K562 (cell line): ENCODE data around the gene DHDH. TPM values are rescaled to one million over a fixed set of nuclear protein-coding genes. Genes with fewer than 3 reads are reported as not detected.

ENCODE experiments used
- ATAC-seq: fragments of 200-7000 bp; cut with Tn5 transposase; 3 replicates; pipeline ENCODE4 v1.9.1; 2020; ENCODE audit warnings: moderate library complexity
- BruUV-seq: library from RNA; stranded (reverse); fragments of 400-500 nt; replicated peaks from 2 replicates; lab custom pipeline; 2021; lab: Mats Ljungman, UMichigan
- CTCF ChIA-PET: fragments of 300-600 bp; formaldehyde crosslinking; extraction: SDS; loops from one replicate; lab custom pipeline; 2021; ENCODE audit warnings: low intra/inter-chr PET ratio; lab: Yijun Ruan, JAX
- POLR2A ChIA-PET: fragments of 300-600, 350-650 bp; sonication (Branson Sonifier 250); formaldehyde crosslinking; extraction: SDS; loops from one replicate; lab custom pipeline; 2021; ENCODE audit warnings: antibody characterized with exemption, inconsistent platforms; lab: Yijun Ruan, JAX
- DNase-seq, 4 experiments: peaks; one replicate each; pipeline versions ENCODE4 v3.0.0 to v3.0.0-alpha.2; 2011 to 2018; ENCODE audit warnings: low spot score in 3 of 4, mixed read lengths in 3 of 4; ENCODE audit errors: extremely low read depth in 1 of 4
- FAIRE-seq: peaks from 2 replicates; lab custom pipeline; 2011; peaks lifted over from hg19 to GRCh38; lab: Jason Lieb, UNC
- H2AFZ ChIP-seq: 2 replicates; pipeline ENCODE4 v1.6.0; 2011; ENCODE audit warnings: low read depth, low read length, control low read depth, inconsistent platforms
- H3K27ac ChIP-seq: fragments of 200-600 bp; 3 replicates; pipeline ENCODE4 v1.8.0; 2011; ENCODE audit warnings: low read depth, mild to moderate bottlenecking, control low read depth, inconsistent platforms, low read length, moderate library complexity, mixed read lengths; ENCODE audit errors: extremely low read depth
- H3K27me3 ChIP-seq, 2 experiments: fragments of 300-600 bp in 1 of 2; 2 replicates in 1 of 2; 3 replicates in 1 of 2; pipeline versions ENCODE4 v1.6.0 to v1.8.0; 2011; ENCODE audit warnings: inconsistent platforms in 2 of 2, low read length in 2 of 2, mild to moderate bottlenecking in 1 of 2, mixed read lengths in 1 of 2, moderate library complexity in 1 of 2; ENCODE audit not compliant: control insufficient read depth in 2 of 2, insufficient read depth in 2 of 2
- H3K36me3 ChIP-seq: fragments of 300-600 bp; 3 replicates; pipeline ENCODE4 v1.8.0; 2011; ENCODE audit warnings: mild to moderate bottlenecking, low read length, inconsistent platforms; ENCODE audit not compliant: control insufficient read depth, insufficient read depth
- H3K4me1 ChIP-seq, 2 experiments: fragments of 200-600 bp in 1 of 2; replicated peaks in 1 of 2; 2 replicates in 1 of 2; 3 replicates in 1 of 2; pipeline versions ENCODE4 v1.5.1 to v1.8.0; 2011; ENCODE audit warnings: inconsistent platforms in 2 of 2, low read length in 2 of 2, mild to moderate bottlenecking in 1 of 2, mixed read lengths in 1 of 2, moderate library complexity in 1 of 2; ENCODE audit not compliant: control insufficient read depth in 2 of 2, insufficient read depth in 2 of 2
- H3K4me2 ChIP-seq: 2 replicates; pipeline ENCODE4 v1.6.1; 2011; ENCODE audit warnings: low read length, control low read depth, inconsistent platforms, mixed read lengths; ENCODE audit not compliant: insufficient read depth
- H3K4me3 ChIP-seq: fragments of 200-600 bp; sonication (generic), shearing (Covaris generic); 2 replicates; pipeline ENCODE4 v1.5.1; 2016; ENCODE audit warnings: control low read depth, inconsistent platforms
- H3K79me2 ChIP-seq: fragments of 200-600 bp; 3 replicates; pipeline ENCODE4 v1.8.0; 2011; ENCODE audit warnings: low read length, inconsistent platforms; ENCODE audit not compliant: control insufficient read depth, insufficient read depth
- H3K9ac ChIP-seq, 2 experiments: 2 replicates each; pipeline versions ENCODE4 v1.6.0 to v1.6.1; 2011; ENCODE audit warnings: low read depth in 2 of 2, low read length in 2 of 2, control low read depth in 1 of 2, inconsistent platforms in 1 of 2, mild to moderate bottlenecking in 1 of 2, mixed read lengths in 1 of 2; ENCODE audit not compliant: insufficient read depth in 1 of 2
- H3K9me1 ChIP-seq: one replicate; pipeline ENCODE4 v1.6.0; 2011; ENCODE audit warnings: inconsistent platforms, mild to moderate bottlenecking, low read length, moderate library complexity; ENCODE audit not compliant: control insufficient read depth, insufficient read depth
- H3K9me3 ChIP-seq: replicated peaks from 2 replicates; pipeline ENCODE4 v1.5.1; 2011; ENCODE audit warnings: low read depth, low read length, inconsistent platforms; ENCODE audit not compliant: control insufficient read depth, insufficient read depth
- H4K20me1 ChIP-seq: replicated peaks from 2 replicates; pipeline ENCODE4 v1.6.1; 2011; ENCODE audit warnings: low read length, inconsistent platforms, mixed read lengths; ENCODE audit not compliant: control insufficient read depth, insufficient read depth
- ESRRB ChIP-seq: fragments of 250-450 bp; sonication (Bioruptor Pico); IDR thresholded peaks from 2 replicates; pipeline ENCODE4 v1.5.0; 2020; ENCODE audit warnings: mild to moderate bottlenecking, moderate library complexity, borderline replicate concordance
- FOXJ3 ChIP-seq: sonication (generic); formaldehyde crosslinking; IDR thresholded peaks from 2 replicates; pipeline ENCODE4 v1.4.0; 2020; ENCODE audit warnings: mild to moderate bottlenecking, missing genetic modification reagents
- GTF2F1 ChIP-seq: IDR thresholded peaks from 2 replicates; pipeline ENCODE4 v1.6.1; 2011; ENCODE audit warnings: low read depth, low read length, improper control_type of control experiment
- JUN ChIP-seq, 2 experiments: sonication (generic) in 1 of 2; formaldehyde crosslinking in 1 of 2; IDR thresholded peaks; 2 replicates each; pipeline versions ENCODE4 v1.6.1 to v1.8.0; 2012 to 2022; ENCODE audit warnings: borderline replicate concordance in 2 of 2, mild to moderate bottlenecking in 2 of 2, improper control_type of control experiment in 1 of 2, low read depth in 1 of 2, low read length in 1 of 2, missing genetic modification reagents in 1 of 2
- KDM2B ChIP-seq: fragments of 250-450 bp; sonication (Bioruptor Pico); IDR thresholded peaks from 2 replicates; pipeline ENCODE4 v1.8.0; 2021; ENCODE audit warnings: mild to moderate bottlenecking, moderate library complexity
- POLR2B ChIP-seq: fragments of 450-650 bp; IDR thresholded peaks from 2 replicates; pipeline ENCODE4 v1.6.1; 2018; ENCODE audit warnings: low read depth; ENCODE audit not compliant: partially characterized antibody
- POLR2G ChIP-seq: fragments of 200-400 bp; formaldehyde crosslinking; IDR thresholded peaks from 2 replicates; pipeline ENCODE4 v1.6.1; 2017; ENCODE audit warnings: low read depth, mild to moderate bottlenecking, antibody characterized with exemption, low read length, moderate library complexity
- RBFOX2 ChIP-seq: fragments of 200-400 bp; formaldehyde crosslinking; IDR thresholded peaks from 2 replicates; pipeline ENCODE4 v1.6.1; 2017; ENCODE audit warnings: low read depth, mild to moderate bottlenecking, low read length, moderate library complexity
- SUPT5H ChIP-seq: fragments of 450-650 bp; IDR thresholded peaks from 2 replicates; pipeline ENCODE4 v1.6.1; 2016
- WGBS: fragments of 100-300 bp; shearing (Covaris generic); methylation state at CpG from one replicate; pipeline ENCODE4 v1.1.6; 2016; ENCODE audit warnings: low coverage, mixed read lengths; ENCODE audit not compliant: insufficient coverage; ENCODE audit errors: missing lambda C conversion rate; 5-methylcytosine and 5-hydroxymethylcytosine counted together
- in situ Hi-C: fragments of 300-500 bp; cut with MboI; formaldehyde crosslinking; loops from 4 replicates; pipeline ENCODE4 v1.15.0; 2018; ENCODE audit warnings: inconsistent platforms, mixed read lengths
- intact Hi-C: fragments of 100-400 bp; cut with micrococcal nuclease; formaldehyde crosslinking; loops from 2 replicates; pipeline ENCODE4 v1.14.2; 2022
- polyA plus RNA-seq, 8 experiments: library from polyadenylated mRNA; depleted of rRNA in 4 of 8; stranded (reverse) in 5 of 8; unstranded in 3 of 8; fragments of >200 nt; fragmentation: Nextera tagmentation in 2 of 8; fragmentation: Illumina TruSeq in 1 of 8; extraction: Ambion mirVana in 2 of 8; extraction: Trizol in 1 of 8; gene quantifications; 2 replicates each; pipeline versions ENCODE4 v1.2.1 to v1.2.3, GENCODE V29; 2011 to 2014; ENCODE audit warnings: inconsistent platforms in 1 of 8, missing spikeins in 1 of 8
- total RNA-seq, 7 experiments: library from RNA; depleted of rRNA in 6 of 7; stranded (reverse); fragments of >200 nt in 6 of 7; fragmentation: Illumina TruSeq in 2 of 7; extraction: Trizol in 2 of 7; gene quantifications; 2 replicates each; pipeline versions ENCODE4 v1.2.1 to v1.2.3, GENCODE V29; 2011 to 2021; ENCODE audit warnings: low replicate concordance in 1 of 7
- TF ChIP-seq, protein P1 (sequence below): sonication (generic); formaldehyde crosslinking; IDR thresholded peaks from 2 replicates; pipeline ENCODE4 v1.8.0; 2022; ENCODE audit warnings: mild to moderate bottlenecking, missing genetic modification reagents
- TF ChIP-seq, protein P2 (sequence below): fragments of 250-450 bp; sonication (Bioruptor Pico); IDR thresholded peaks from 2 replicates; pipeline ENCODE4 v1.4.0; 2020
- TF ChIP-seq, protein P3 (sequence below): fragments of 150-350 bp; IDR thresholded peaks from 2 replicates; pipeline ENCODE4 v1.6.1; 2014; ENCODE audit warnings: low read depth, mild to moderate bottlenecking, low read length, borderline replicate concordance

The DHDH gene
- total and polyA plus RNA-seq, 9 of the 15 experiments (the other 6 are each of a cell fraction or from before 2014, with no cell fraction given) = 0.37 to 1.9 (median 0.87) TPM

DNA sequence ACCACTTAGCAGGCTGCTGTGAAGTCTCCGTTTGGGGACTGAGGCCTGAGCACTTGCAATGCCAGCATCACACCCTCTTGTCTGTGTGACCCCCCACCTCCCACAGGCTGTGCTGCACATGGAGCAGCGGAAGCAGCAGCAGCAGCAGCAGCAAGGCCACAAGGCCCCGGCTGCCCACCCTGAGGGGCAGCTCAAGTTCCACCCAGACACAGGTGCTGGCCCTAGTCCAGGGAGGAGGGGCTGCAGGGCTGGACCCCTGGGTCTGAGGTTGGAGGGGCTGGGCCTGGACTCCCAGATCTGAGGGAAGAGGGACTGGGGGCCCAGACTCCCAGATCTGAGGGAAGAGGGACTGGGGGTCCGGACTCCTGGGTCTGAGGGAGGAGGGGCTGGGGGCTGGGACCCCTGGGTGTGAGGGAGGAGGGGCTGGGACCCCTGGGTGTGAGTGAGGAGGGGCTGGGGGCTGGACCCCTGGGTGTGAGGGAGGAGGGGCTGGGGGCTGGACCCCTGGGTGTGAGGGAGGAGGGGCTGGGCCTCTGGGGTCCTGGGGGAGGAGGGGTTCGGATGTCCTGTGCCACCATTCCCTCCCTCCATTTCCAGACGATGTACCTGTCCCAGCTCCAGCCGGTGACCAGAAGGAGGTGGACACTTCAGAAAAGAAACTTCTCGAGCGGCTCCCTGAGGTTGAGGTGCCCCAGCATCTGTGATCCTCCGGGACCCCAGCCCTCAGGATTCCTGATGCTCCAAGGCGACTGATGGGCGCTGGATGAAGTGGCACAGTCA lies 11.6 kb upstream of the DHDH start:
- ATAC-seq (no peak), DNase-seq (no peak), FAIRE-seq (no peak)
- intact Hi-C loops (no loop called here), in situ Hi-C loops (no loop called here)
- Histone ChIP-seq H3K4me3 (no peak overlapping the region), H2AFZ (no peak overlapping the region), H3K27me3 (no peaks in the 10 kb centered on the region), H3K27ac (no peak overlapping the region), H3K9me3 (no peaks in the 10 kb centered on the region), H3K9me1 (no peaks in the 10 kb centered on the region), H3K4me1 (peaks cover 7 to 13% of the 10 kb centered on the region in 2 experiments; a peak in 4 of 5 replicates), H3K79me2 (no peaks in the 10 kb centered on the region), H3K36me3 (peaks cover 56% of the 10 kb centered on the region; the same call in 2 of the 3 replicates), H4K20me1 (no peaks in the 10 kb centered on the region), H3K4me2 (no peak overlapping the region), H3K9ac (0 out of 4 replicates have a peak overlapping the region, but pooled peaks of 1 of the 2 experiments have one; percentile 5)
- 100% methylated on average over 6 of the region's 12 CpGs for WGBS
- ChIA-PET CTCF (no interaction called here), POLR2A (interaction anchor here (0.7 to 3.5 kb wide), 5 partner anchors 11 to 49 kb away, joined by 3 to 19 read pairs (median 8); partner anchors contain the start of gene DHDH)
- no TSS peak for BruUV-seq
- 0 out of 2 replicates have a peak, but pooled peaks have one; percentile 45 for TF ChIP-seq RBFOX2
- no peak for TF ChIP-seq GTF2F1
- no peak for TF ChIP-seq KDM2B (CRISPR knock-in tag)
- TF ChIP-seq, protein P1, sequence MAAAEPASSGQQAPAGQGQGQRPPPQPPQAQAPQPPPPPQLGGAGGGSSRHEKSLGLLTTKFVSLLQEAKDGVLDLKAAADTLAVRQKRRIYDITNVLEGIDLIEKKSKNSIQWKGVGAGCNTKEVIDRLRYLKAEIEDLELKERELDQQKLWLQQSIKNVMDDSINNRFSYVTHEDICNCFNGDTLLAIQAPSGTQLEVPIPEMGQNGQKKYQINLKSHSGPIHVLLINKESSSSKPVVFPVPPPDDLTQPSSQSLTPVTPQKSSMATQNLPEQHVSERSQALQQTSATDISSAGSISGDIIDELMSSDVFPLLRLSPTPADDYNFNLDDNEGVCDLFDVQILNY (CRISPR knock-in tag) = no peak
- TF ChIP-seq FOXJ3 = no peak
- TF ChIP-seq SUPT5H = 0 out of 2 replicates have a peak, but pooled peaks have one; percentile 43
- TF ChIP-seq, protein P2, sequence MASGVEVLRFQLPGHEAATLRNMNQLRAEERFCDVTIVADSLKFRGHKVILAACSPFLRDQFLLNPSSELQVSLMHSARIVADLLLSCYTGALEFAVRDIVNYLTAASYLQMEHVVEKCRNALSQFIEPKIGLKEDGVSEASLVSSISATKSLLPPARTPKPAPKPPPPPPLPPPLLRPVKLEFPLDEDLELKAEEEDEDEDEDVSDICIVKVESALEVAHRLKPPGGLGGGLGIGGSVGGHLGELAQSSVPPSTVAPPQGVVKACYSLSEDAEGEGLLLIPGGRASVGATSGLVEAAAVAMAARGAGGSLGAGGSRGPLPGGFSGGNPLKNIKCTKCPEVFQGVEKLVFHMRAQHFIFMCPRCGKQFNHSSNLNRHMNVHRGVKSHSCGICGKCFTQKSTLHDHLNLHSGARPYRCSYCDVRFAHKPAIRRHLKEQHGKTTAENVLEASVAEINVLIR = no peak
- peak; percentile 54 for TF ChIP-seq POLR2B
- TF ChIP-seq ESRRB (CRISPR knock-in tag) = no peak
- TF ChIP-seq JUN (IDR thresholded peaks at IDR 0.05; ENCODE audit: borderline replicate concordance, low read depth, low read length) = no peak
- TF ChIP-seq JUN (CRISPR knock-in tag; IDR thresholded peaks at IDR 0.05; ENCODE audit: borderline replicate concordance) = no peak
- peak; percentile 65 for TF ChIP-seq POLR2G
- TF ChIP-seq, protein P3, sequence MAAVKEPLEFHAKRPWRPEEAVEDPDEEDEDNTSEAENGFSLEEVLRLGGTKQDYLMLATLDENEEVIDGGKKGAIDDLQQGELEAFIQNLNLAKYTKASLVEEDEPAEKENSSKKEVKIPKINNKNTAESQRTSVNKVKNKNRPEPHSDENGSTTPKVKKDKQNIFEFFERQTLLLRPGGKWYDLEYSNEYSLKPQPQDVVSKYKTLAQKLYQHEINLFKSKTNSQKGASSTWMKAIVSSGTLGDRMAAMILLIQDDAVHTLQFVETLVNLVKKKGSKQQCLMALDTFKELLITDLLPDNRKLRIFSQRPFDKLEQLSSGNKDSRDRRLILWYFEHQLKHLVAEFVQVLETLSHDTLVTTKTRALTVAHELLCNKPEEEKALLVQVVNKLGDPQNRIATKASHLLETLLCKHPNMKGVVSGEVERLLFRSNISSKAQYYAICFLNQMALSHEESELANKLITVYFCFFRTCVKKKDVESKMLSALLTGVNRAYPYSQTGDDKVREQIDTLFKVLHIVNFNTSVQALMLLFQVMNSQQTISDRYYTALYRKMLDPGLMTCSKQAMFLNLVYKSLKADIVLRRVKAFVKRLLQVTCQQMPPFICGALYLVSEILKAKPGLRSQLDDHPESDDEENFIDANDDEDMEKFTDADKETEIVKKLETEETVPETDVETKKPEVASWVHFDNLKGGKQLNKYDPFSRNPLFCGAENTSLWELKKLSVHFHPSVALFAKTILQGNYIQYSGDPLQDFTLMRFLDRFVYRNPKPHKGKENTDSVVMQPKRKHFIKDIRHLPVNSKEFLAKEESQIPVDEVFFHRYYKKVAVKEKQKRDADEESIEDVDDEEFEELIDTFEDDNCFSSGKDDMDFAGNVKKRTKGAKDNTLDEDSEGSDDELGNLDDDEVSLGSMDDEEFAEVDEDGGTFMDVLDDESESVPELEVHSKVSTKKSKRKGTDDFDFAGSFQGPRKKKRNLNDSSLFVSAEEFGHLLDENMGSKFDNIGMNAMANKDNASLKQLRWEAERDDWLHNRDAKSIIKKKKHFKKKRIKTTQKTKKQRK = no peak
